CD4-positive, alpha-beta T cell (primary cell): Measurements from ENCODE around the gene SEC24D. TPM values are rescaled to one million over a fixed set of nuclear protein-coding genes. Genes with fewer than 3 reads are reported as not detected.

Experiments
- ATAC-seq: fragments of 200-7000 bp; cut with Tn5 transposase; one replicate; pipeline ENCODE4 v1.10.0; 2022; ENCODE audit warnings: mild to moderate bottlenecking; ENCODE audit not compliant: poor library complexity
- CTCF ChIA-PET: fragments of 350-600 bp; sonication (Branson Sonifier 250); formaldehyde crosslinking; loops from one replicate; lab custom pipeline; 2021; ENCODE audit warnings: antibody characterized with exemption, inconsistent platforms; lab: Charles Lee
- POLR2A ChIA-PET: fragments of 350-600 bp; sonication (Branson Sonifier 250); formaldehyde crosslinking; loops from one replicate; lab custom pipeline; 2021; ENCODE audit warnings: antibody characterized with exemption, inconsistent platforms; lab: Charles Lee
- DNase-seq, 14 experiments: peaks; one replicate each; pipeline ENCODE4 v3.0.0-alpha.2; 2013 to 2020; ENCODE audit warnings: mixed read lengths in 2 of 14
- H3K27ac ChIP-seq, 2 donors: one replicate each; pipeline versions ENCODE4 v1.5.1 to v1.7.0; 2013; ENCODE audit warnings: low read length in 2 of 2, low read depth in 1 of 2, mild to moderate bottlenecking in 1 of 2
- H3K27me3 ChIP-seq, 2 experiments: 1 replicate in 1 of 2; 2 replicates in 1 of 2; pipeline versions ENCODE4 v1.6.1 to v1.7.0; 2013; ENCODE audit warnings: low read length in 2 of 2, control low read depth in 1 of 2, mild to moderate bottlenecking in 1 of 2, moderate library complexity in 1 of 2; ENCODE audit not compliant: insufficient read depth in 2 of 2, control insufficient read depth in 1 of 2
- H3K36me3 ChIP-seq: one replicate; pipeline ENCODE4 v1.6.1; 2013; ENCODE audit warnings: low read length, control low read depth; ENCODE audit not compliant: insufficient read depth
- H3K4me1 ChIP-seq: one replicate; pipeline ENCODE4 v1.6.1; 2013; ENCODE audit warnings: low read length, control low read depth; ENCODE audit not compliant: insufficient read depth
- H3K4me3 ChIP-seq: one replicate; pipeline ENCODE4 v1.5.1; 2013; ENCODE audit warnings: mild to moderate bottlenecking, low read length, moderate library complexity
- H3K9me3 ChIP-seq, 2 experiments: 1 replicate in 1 of 2; 2 replicates in 1 of 2; pipeline versions ENCODE4 v1.6.1 to v1.7.0; 2013; ENCODE audit warnings: low read length in 2 of 2, mild to moderate bottlenecking in 2 of 2, control low read depth in 1 of 2, moderate library complexity in 1 of 2; ENCODE audit not compliant: control insufficient read depth in 1 of 2, insufficient read depth in 1 of 2
- H3K27ac Mint-ChIP-seq: one replicate; pipeline ENCODE4 v1.8.0; 2020; ENCODE audit warnings: mixed read lengths
- H3K27me3 Mint-ChIP-seq: one replicate; pipeline ENCODE4 v1.8.0; 2021; ENCODE audit warnings: mixed read lengths
- H3K36me3 Mint-ChIP-seq: one replicate; pipeline ENCODE4 v1.8.0; 2021; ENCODE audit warnings: low read depth, mixed read lengths
- H3K4me1 Mint-ChIP-seq: one replicate; pipeline ENCODE4 v1.8.0; 2021; ENCODE audit warnings: low read depth, mixed read lengths
- H3K4me3 Mint-ChIP-seq: one replicate; pipeline ENCODE4 v1.8.0; 2020; ENCODE audit warnings: mild to moderate bottlenecking, mixed read lengths
- H3K9me3 Mint-ChIP-seq: one replicate; pipeline ENCODE4 v1.8.0; 2020; ENCODE audit warnings: mixed read lengths
- CTCF ChIP-seq: fragments of 200-600 bp; IDR thresholded peaks from one replicate; pipeline ENCODE4 v1.8.0; 2022; ENCODE audit warnings: antibody characterized with exemption, mild to moderate bottlenecking
- intact Hi-C, 2 experiments: fragments of 100-400 bp; cut with DNase I in 1 of 2; cut with micrococcal nuclease in 1 of 2; formaldehyde crosslinking; loops; one replicate each; pipeline versions ENCODE4 v1.15.1 to v1.9.0; 2023 to 2025; cut with DNase I, micrococcal nuclease
- total RNA-seq, 174 experiments: library from RNA in 2 of 174; stranded (reverse) in 2 of 174; gene quantifications; one replicate each; pipeline ENCODE4 v1.2.3 and lab custom pipeline; 2021 to 2026

Gene SEC24D
- total RNA-seq, 2 experiments from 2014 or later = 13.9 to 14.8 TPM

GRCh38 chr4:118814891-118815290, 21.0 kb downstream of the SEC24D start:
- Histone ChIP-seq H3K27ac (no peak overlapping the region), H3K4me1 (no peaks in the 10 kb centered on the region), H3K4me3 (no peak overlapping the region), H3K27me3 (no peaks in the 10 kb centered on the region), H3K36me3 (peaks cover 72% of the 10 kb centered on the region), H3K9me3 (no peaks in the 10 kb centered on the region)
- POLR2A ChIA-PET = no interaction called here
- ATAC-seq = no peak
- DNase-seq = no peak
- Mint-ChIP-seq H3K4me1 (peaks cover 4% of the 10 kb centered on the region), H3K4me3 (no peak overlapping the region), H3K27me3 (no peaks in the 10 kb centered on the region), H3K36me3 (peaks cover 67% of the 10 kb centered on the region), H3K27ac (no peak overlapping the region), H3K9me3 (no peaks in the 10 kb centered on the region)
- no peak for TF ChIP-seq CTCF
- CTCF ChIA-PET = no interaction called here
- intact Hi-C loops = no loop called here

GRCh38 chr4:118814058-118814457, 21.9 kb downstream of the SEC24D start:
- CTCF ChIA-PET = no interaction called here
- H3K27me3 Mint-ChIP-seq = no peaks in the 10 kb centered on the region

GRCh38 chr4:118813561-118813960, 22.4 kb downstream of the SEC24D start:
- no peak for TF ChIP-seq CTCF
- Mint-ChIP-seq H3K9me3 (no peaks in the 10 kb centered on the region), H3K4me3 (no peak overlapping the region), H3K36me3 (peaks cover 78% of the 10 kb centered on the region), H3K4me1 (peaks cover 4% of the 10 kb centered on the region), H3K27me3 (no peaks in the 10 kb centered on the region), H3K27ac (no peak overlapping the region)
- intact Hi-C loops = no loop called here
- Histone ChIP-seq H3K27me3 (no peaks in the 10 kb centered on the region), H3K9me3 (no peaks in the 10 kb centered on the region), H3K36me3 (peaks cover 82% of the 10 kb centered on the region), H3K27ac (no peak overlapping the region), H3K4me1 (no peaks in the 10 kb centered on the region), H3K4me3 (no peak overlapping the region)
- DNase-seq (no peak), ATAC-seq (no peak)
- POLR2A ChIA-PET = no interaction called here
- CTCF ChIA-PET = interaction anchor here (1.5 kb wide), 1 partner anchor 10 kb away, joined by 6 read pairs; no protein-coding TSS in a partner anchor

More at GRCh38 chr4:118814058-118814457, 21.9 kb downstream of the SEC24D start:
- TF ChIP-seq CTCF = no peak
- H3K9me3 Mint-ChIP-seq = no peaks in the 10 kb centered on the region
- H3K27ac Mint-ChIP-seq = no peak overlapping the region
- Histone ChIP-seq H3K9me3 (no peaks in the 10 kb centered on the region), H3K4me3 (no peak overlapping the region), H3K36me3 (peaks cover 80% of the 10 kb centered on the region), H3K4me1 (no peaks in the 10 kb centered on the region), H3K27me3 (no peaks in the 10 kb centered on the region), H3K27ac (no peak overlapping the region)
- no peak for DNase-seq
- H3K4me1 Mint-ChIP-seq = peaks cover 4% of the 10 kb centered on the region
- peaks cover 73% of the 10 kb centered on the region for H3K36me3 Mint-ChIP-seq
- POLR2A ChIA-PET = no interaction called here
- no peak overlapping the region for H3K4me3 Mint-ChIP-seq
- intact Hi-C loops = no loop called here
- no peak for ATAC-seq
